ENCODE data around the gene GUSB. TPM values are rescaled to one million over a fixed set of nuclear protein-coding genes. Genes with fewer than 3 reads are reported as not detected.

The GUSB gene
- total and polyA plus RNA-seq, 10 of the 15 experiments (the other 5 are each of a cell fraction or from before 2014, with no cell fraction given) = 9.8 to 71.2 (median 45.4) TPM

DNA sequence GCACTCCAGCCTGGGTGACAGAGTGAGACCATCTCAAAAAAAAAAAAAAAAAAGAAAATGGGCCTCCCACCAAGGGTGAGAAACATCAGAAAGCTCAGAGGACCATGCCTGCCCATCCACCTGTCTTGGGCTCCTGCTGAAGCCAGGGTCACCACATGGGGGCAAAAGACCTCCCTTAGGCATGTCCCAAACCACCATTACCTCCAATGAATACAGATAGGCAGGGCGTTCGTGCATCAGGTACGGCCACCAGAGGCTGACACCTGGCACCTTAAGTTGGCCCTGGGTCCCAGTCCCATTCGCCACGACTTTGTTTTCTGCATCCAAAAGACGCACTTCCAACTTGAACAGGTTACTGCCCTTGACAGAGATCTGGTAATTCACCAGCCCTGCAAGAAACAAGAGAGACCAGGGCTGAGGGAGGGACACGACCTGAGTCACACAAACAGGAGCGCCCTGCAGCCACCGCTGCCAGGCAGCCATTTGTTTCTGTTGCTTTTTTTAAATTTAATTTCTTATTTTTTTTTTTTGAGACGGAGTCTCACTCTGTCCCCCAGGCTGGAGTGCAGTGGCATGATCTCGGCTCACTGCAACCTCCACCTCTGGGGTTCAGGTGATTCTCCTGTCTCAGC, 6.1 kb downstream of the GUSB start:
- ATAC-seq = no peak

More for the DNA sequence above, 6.1 kb downstream of the GUSB start:
- RAD21 ChIA-PET (ENCODE audit: unreplicated experiment) = no interaction called here
- Histone ChIP-seq H3K27me3 (replicated peaks in 1 of 2; ENCODE audit: control insufficient read depth in 2 of 2, insufficient read depth in 2 of 2, low read length in 1 of 2) (no peaks in the 10 kb centered on the region), H2AFZ (ENCODE audit: control insufficient read depth, low read depth, low read length) (no peak overlapping the region), H3K36me3 (ENCODE audit: control insufficient read depth in 2 of 2, insufficient read depth in 2 of 2, low read length in 1 of 2) (peaks cover 8 to 16% of the 10 kb centered on the region in 2 experiments; a peak in 3 of 4 replicates), H3K4me3 (no peak overlapping the region), H3K4me2 (ENCODE audit: control insufficient read depth, insufficient read depth) (no peak overlapping the region), H4K20me1 (ENCODE audit: control insufficient read depth, insufficient read depth) (no peaks in the 10 kb centered on the region), H3K9ac (ENCODE audit: control insufficient read depth, insufficient read depth, low read length) (no peak overlapping the region), H3K27ac (ENCODE audit: control insufficient read depth, insufficient read depth) (no peak overlapping the region), H3K79me2 (ENCODE audit: control insufficient read depth, insufficient read depth, low read length) (peaks cover 11% of the 10 kb centered on the region), H3K9me3 (replicated peaks; ENCODE audit: control insufficient read depth, insufficient read depth, low read length) (no peaks in the 10 kb centered on the region), H3K4me1 (ENCODE audit: control insufficient read depth, insufficient read depth, low read length) (no peaks in the 10 kb centered on the region)
- WGBS (ENCODE audit: insufficient coverage, insufficient replicate concordance, low lambda C conversion rate, missing lambda C conversion rate) = 94% methylated on average over 10 of the region's 11 CpGs
- SMC1A ChIA-PET (ENCODE audit: uncharacterized antibody, unreplicated experiment) = interaction anchor here (0.7 kb wide), 1 partner anchor 91 kb away, joined by 3 read pairs; no protein-coding TSS in a partner anchor
- DNase-seq (ENCODE audit: low read depth, low spot score) = no peak
- no peak for TF ChIP-seq JUNB (IDR thresholded peaks at IDR 0.05)
- no peak for TF ChIP-seq BMI1 (IDR thresholded peaks at IDR 0.05; ENCODE audit: borderline replicate concordance)
- no peak for TF ChIP-seq BCL11A (IDR thresholded peaks at IDR 0.05; ENCODE audit: low read depth, low read length)
- TF ChIP-seq SREBF1 (IDR thresholded peaks at IDR 0.05; ENCODE audit: low read length) = no peak
- TF ChIP-seq ZNF384 (IDR thresholded peaks at IDR 0.05; ENCODE audit: borderline replicate concordance, low read depth, low read length) = no peak
- TF ChIP-seq, protein P1, sequence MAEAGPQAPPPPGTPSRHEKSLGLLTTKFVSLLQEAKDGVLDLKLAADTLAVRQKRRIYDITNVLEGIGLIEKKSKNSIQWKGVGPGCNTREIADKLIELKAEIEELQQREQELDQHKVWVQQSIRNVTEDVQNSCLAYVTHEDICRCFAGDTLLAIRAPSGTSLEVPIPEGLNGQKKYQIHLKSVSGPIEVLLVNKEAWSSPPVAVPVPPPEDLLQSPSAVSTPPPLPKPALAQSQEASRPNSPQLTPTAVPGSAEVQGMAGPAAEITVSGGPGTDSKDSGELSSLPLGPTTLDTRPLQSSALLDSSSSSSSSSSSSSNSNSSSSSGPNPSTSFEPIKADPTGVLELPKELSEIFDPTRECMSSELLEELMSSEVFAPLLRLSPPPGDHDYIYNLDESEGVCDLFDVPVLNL (IDR thresholded peaks at IDR 0.05; ENCODE audit: low read depth, low read length) = no peak
- no peak for TF ChIP-seq EP300 (IDR thresholded peaks at IDR 0.05; ENCODE audit: borderline replicate concordance in 1 of 2, control insufficient read depth in 1 of 2, low read depth in 2 of 2, low read length in 2 of 2)
- TF ChIP-seq, protein P2, sequence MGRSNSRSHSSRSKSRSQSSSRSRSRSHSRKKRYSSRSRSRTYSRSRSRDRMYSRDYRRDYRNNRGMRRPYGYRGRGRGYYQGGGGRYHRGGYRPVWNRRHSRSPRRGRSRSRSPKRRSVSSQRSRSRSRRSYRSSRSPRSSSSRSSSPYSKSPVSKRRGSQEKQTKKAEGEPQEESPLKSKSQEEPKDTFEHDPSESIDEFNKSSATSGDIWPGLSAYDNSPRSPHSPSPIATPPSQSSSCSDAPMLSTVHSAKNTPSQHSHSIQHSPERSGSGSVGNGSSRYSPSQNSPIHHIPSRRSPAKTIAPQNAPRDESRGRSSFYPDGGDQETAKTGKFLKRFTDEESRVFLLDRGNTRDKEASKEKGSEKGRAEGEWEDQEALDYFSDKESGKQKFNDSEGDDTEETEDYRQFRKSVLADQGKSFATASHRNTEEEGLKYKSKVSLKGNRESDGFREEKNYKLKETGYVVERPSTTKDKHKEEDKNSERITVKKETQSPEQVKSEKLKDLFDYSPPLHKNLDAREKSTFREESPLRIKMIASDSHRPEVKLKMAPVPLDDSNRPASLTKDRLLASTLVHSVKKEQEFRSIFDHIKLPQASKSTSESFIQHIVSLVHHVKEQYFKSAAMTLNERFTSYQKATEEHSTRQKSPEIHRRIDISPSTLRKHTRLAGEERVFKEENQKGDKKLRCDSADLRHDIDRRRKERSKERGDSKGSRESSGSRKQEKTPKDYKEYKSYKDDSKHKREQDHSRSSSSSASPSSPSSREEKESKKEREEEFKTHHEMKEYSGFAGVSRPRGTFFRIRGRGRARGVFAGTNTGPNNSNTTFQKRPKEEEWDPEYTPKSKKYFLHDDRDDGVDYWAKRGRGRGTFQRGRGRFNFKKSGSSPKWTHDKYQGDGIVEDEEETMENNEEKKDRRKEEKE (IDR thresholded peaks at IDR 0.05) = no peak
- intact Hi-C loops (cut with micrococcal nuclease; ENCODE audit: unreplicated experiment) (no loop called here), in situ Hi-C loops (cut with MboI) (no loop called here)
- POLR2A ChIA-PET = no interaction called here
- CTCF ChIA-PET = no interaction called here
- FAIRE-seq = no peak
- no TSS peak for BruUV-seq (replicated peaks)

Measured in GM12878 (cell line).